ENCODE measurements around the gene B3GNT3.

DNA sequence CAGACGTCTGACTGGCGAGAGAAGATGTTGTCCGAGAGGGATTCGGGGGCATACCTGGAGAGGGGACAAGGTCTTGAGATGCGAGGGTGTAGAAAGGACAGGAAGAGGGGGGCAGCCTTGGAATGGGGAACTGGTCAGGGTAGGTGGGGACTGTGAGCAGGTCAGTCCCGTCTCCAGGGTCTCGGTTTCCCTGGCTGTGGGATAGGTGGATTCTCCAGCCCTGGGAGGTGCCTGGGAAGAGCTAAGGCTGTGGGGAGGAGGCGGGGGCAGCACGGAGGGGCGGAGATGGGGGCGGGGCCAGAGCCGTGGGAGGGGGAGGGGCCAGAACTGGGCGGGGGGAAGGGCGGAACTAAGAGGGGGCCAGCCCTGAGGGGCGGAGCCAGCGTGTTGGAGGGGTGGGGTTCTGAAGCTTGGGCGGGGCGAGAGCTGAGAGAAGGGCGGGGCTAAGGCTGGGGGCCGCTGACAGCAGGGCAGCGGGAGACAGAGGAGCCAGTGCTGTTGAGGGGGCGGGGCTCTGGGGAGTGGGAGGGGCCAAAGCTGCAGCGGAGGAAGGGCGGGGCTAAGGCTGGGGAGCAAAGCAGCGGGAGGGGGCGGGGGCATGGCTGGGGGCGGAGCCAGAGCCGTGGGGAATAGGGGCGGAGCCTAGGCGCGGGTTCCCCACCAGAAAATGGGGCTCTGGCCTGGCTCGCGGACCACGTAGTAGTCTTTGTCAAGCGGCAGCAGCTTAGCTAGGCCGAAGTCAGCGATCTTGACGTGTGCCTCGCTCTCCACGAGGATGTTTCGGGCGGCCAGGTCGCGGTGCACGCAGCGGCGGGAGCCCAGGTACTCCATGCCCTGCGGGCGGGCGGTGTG, 35.9 kb downstream of the B3GNT3 start:
- TF ChIP-seq, protein P1, sequence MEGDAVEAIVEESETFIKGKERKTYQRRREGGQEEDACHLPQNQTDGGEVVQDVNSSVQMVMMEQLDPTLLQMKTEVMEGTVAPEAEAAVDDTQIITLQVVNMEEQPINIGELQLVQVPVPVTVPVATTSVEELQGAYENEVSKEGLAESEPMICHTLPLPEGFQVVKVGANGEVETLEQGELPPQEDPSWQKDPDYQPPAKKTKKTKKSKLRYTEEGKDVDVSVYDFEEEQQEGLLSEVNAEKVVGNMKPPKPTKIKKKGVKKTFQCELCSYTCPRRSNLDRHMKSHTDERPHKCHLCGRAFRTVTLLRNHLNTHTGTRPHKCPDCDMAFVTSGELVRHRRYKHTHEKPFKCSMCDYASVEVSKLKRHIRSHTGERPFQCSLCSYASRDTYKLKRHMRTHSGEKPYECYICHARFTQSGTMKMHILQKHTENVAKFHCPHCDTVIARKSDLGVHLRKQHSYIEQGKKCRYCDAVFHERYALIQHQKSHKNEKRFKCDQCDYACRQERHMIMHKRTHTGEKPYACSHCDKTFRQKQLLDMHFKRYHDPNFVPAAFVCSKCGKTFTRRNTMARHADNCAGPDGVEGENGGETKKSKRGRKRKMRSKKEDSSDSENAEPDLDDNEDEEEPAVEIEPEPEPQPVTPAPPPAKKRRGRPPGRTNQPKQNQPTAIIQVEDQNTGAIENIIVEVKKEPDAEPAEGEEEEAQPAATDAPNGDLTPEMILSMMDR (IDR thresholded peaks at IDR 0.05; ENCODE audit: low read depth, low read length) = no peak
- TF ChIP-seq EZH2phosphoT487 (IDR thresholded peaks at IDR 0.05; ENCODE audit: low read depth) = no peak

Data from OCI-LY3 (cell line).